ENCODE results near the gene GMIP.
"Not testable (repeated sequence)": the region's sequence is repeated elsewhere in the genome, so short reads cannot be mapped to it uniquely, and the experiment has no call there.

GMIP gene

DNA sequence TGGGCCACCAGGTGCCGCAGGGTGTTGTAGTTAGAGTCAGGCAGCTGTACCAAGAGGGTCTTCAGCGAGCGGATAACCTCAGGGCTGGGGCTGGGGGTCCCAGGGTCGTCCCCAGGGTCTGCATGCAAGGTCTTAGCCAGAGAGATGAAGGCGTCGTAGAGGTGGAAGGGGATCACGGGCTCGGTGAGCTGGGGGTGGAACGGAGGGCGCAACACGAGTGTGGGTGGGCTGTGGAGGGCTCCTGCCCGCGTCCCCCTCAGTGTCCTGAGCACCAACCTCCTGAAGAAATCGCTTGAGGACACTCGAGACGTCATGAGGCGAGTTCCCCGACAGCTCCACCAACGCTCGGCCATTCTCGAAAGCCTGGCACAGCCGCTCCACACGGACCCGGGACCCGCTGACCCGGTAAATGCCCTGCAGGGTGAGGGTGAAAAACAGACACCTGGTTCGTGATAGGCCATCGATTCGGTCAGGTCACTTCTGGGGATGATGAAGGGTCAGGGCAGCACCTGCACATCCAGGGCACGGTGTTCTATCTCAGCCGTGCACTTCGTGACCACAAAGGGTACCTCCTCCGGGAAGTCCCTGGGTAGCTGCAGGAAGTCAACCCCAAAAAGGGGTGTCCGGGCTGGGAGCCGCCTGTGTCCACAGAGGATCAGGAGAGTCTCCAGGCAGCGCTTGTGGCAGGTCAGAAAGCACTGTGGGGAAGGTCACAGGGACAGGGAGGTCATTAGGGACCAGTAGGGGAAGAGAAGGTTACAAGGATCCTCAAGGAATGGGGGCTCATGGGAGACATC is 8.7 kb downstream of the GMIP start:
- no peak for DNase-seq (ENCODE audit: low spot score)

DNA sequence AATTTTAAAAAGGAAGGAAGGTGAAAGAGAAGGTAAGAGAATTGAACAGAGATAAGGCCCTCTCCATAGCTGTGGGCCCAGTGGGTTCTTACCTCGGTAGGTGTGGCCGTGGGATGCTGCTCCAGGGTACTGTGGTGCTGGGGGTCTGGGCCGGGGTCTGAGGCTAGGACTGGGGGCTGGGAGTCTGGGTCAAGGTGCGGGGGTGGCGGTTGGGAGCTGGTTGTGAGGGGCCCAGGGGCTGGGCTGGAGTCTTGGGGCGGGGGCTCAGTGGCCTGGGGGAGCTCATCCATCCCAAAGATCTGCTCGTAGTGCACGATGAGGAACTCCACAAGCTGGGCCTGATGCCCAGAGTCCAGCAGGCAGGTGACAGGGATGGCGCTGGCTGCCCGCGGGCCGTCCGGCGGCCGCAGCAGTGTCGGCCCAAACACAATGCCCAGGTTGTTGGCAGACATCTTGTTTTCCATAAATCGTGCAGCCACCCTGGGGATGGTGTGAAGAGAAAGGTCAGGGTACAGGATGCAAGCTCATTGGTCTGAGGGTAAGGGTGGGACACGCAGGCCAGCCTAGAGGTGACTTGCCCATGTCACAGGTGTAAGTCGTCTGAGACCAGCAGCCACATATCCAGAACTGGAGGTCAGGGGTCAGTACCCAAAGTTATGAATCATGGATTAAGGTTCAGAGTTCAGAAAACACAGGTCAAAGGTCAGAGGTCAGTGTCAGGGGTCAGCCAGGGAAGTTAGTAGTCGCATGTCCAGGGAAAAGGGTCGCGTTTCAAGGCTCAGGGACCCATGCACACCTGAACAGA is 9.5 kb downstream of the GMIP start:
- DNase-seq (ENCODE audit: low spot score): no peak

DNA sequence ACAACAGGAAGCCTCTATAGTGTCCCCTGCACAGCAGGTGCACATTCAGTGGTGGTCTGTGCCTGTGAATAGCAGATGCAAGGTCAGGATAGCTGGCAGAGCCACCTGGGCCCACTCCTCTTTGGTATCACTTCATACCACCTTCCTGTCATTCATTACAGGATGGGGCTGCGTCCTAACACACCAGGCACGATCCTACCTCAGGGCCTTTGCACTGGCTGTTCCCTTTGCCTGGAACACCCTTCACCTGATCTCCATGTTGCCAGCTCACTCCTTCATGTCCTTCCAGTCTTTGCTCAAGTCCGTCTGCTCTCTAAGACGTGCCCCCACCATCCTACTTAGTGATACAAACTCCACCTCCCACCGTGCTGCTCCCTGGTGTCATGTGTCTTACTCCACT is 10.8 kb downstream of the GMIP start:
- no peak for DNase-seq (ENCODE audit: low spot score)

DNA sequence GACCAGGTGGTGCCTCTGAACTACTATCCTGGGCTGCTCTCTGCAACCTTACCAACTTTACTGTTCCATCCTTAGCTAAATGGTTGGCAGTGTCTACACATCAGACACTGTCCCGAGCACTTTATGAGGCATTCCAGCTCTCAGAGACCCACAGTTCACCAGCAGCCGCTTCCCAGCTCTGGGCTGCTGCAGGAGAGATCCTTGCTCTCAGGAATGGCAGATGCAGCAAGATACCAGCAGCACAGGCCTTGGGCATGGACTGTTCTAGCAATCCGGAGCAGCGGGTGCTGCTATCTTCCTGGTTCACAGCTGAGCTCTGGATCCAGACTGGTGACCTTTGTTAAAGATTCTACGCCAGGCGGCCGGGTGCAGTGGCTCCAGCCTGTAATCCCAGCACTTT is 12.1 kb downstream of the GMIP start:
- DNase-seq (ENCODE audit: low spot score): no peak

DNA sequence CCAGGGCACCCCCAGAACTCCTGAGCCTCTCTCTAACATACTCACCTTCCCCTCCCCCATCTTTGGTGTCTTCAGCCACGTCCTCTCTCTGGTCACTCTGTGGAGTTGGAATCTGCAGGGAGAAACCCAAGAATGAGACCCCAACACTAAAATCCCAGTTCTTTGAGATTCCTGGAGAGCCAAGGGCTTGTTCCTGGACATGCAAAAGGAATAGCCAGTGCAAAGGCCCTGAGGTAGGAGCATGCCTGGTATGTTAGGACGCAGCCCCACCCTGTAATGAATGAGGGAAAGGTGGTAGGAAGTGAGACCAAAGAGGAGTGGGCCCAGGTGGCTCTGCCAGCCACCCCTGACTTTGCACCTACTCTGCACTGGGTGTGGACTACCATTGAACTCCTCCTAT is 13.0 kb downstream of the GMIP start:
- DNase-seq (ENCODE audit: low spot score): no peak

DNA sequence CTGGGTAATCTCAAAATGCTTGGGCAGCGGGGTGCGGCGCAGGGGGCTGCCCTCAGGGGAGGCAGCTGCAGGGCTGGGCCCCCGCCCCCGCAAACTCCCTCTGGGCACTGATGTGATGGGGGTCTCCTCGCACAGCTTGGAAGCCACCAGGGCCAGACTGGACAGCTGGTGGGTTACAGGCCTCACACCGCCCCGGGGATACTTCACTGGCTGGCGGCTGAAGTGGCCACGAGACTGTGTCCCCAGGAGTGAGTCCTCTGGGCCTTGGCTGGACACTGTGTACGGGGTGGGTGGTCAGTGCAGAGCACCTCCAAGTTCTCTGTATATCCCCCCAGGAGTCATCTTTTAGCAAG is 13.4 kb downstream of the GMIP start:
- no peak for DNase-seq (ENCODE audit: low spot score)

DNA sequence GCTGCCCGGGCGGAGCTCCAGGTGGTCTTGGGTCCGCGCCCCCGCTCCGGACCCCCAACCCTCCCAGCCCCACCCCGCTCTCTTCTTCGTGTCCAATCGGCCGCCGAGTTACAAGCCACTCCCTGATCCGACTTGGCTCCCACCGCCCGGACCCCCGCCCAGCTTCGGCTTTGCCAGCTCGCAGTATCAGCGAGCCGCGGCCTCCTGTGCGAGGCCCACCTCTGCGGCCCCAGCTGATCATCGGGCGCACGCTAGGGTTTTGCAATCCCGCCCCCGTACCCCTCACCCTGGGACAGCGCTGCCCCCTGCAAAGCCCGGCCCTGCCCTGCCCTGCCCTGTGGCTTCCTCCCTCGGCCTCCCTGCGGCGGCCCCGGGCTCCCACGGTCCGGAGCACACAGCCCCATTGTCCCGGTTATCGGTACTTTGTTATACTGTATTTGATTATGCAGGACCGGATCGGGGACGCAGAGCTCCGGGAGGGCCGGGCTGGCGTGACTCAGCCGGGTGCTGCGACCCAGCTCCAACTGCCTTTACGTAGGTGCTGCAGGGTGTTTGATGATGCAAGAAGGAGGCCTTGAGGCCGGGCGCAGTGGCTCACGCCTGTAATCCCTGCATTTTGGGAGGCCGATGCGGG is 14.8 kb downstream of the GMIP start:
- DNase-seq (ENCODE audit: low spot score): peak; percentile 16

DNA sequence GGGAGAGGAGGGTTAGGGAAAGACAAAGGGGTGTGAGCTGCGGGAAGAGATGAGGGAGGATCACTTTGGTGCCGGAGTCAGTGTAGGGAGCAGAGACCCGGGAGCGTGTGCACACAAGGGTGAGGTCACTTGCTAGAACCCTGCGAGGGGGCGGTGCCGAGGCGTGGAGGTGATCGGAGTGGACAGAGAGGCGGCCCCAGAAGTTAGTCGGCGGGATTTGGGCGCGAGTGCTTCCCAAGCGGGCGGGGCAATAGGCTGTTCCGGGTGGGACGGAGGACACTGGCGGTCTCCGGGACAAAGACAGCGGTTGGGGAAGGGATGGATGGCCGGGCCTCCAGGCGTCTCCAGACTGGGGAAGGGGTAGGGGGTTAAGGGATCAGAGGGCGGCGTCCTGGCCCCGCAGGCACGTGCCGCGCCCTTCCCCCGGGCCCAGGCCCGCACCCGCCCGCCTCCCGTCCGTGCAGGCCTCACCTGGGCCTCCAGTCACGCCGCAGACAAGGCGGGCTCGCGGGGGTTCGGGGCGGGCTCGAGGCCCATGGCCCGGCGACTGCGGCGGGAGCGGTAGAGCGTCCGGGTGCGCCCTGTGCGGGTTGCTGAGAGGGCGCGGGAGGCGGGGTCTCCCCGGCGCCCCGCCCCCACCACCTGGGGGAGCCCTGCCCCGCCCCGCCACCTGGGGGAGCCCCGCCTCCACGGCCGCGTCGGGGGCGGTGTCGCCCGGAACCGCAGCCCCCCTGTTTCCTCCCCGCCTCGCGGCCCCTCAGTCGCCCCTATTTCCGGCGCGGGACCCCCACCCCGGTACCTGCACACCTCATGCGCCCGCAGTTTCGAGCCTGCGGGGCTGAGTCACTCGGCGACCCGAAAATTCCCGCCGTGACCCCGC is 15.6 kb downstream of the GMIP start, which contains the start of gene LPAR2:
Gene LPAR2 (minus strand): TSS at position 600 of the 880 bp plus-strand sequence. CDS start 945 bp downstream, outside the sequence.
- DNase-seq (ENCODE audit: low spot score): peak; percentile 57

DNA sequence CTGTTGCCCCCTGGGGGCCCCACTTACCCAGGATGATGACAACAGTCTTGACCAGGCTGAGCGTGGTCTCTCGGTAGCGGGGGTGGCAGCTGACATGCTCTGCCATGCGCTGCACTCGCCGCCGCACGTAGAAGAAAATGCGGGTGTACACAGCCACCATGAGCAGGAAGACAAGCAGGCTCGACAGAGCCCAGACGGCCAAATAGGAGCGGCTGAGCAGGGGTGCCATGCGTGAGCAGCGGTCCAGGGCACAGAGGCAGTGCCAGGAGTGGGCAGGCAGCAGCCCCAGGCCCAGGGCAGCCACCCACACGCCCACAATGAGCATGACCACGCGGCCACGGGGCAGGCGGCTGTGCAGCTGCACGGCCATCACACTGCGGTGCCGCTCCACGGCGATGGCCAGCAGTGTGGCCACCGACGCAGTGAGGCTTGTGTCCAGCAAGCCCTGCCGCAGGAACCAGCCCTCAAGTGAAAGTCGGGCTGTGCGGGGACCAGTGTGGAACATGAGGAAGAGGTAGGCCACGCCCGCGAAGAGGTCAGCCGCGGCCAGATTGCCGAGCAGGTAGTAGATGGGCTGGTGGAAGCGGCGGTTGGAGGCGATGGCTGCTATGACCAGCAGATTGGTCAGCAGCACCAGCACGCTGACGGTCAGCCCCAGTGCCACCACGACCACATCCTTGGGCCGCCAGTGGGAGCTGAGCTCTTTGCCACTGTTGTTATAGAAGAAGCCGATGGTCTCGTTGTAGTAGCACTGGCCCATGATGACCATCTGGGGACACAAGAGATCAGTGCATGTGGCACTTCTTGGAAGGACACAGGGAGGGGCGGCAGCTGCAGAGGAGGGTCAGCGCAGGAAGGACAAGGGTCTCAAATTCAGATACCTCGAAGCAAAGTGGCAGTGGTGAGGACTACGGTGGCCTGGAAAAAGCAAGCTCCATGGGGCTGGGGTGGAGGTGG is 16.7 kb downstream of the GMIP start:
- no peak for DNase-seq (ENCODE audit: low spot score)

DNA sequence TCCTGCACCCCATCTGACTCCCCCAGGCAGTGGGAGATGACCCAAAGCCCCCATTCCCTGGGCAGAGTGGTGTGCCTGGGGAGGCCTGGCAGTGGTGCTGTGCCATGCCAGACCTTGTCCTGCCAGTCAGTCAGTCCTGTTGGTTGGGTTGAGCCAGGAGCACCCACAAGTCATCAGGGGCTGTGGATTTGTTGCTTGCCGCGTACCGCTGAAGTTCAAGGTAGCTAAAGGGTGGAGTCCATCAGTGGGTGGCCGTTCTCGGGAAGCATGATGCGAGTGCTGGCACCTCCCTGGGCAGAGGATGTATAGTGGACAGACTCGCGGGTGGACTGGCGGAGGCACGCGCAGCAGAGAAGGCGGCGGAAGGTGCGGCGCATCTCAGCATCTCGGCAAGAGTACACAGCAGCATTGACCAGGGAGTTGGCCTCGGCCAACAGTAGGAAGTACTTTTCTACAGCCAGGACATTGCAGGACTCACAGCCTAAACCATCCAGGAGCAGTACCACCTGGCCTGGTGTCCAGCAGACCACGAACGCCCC is 19.4 kb downstream of the GMIP start:
- no peak for DNase-seq (ENCODE audit: low spot score)

DNA sequence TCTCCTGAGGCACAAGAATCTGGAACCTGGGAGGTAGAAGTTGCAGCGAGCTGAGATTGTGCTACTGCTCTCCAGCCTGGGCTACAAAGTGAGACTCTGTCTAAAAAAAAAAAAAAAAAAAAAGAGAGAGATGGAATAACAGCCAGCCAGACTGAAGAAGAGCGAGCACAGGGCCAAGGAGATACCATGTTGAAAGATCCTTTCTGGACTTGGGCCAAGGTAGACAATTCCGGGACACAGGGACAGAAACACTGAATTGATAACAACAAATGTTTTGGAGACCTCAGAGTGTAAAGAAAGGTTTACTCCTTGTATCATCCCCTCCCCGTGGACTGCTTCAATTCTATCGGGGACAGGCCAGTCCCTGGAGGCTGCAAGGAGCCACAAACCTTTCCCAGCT is 20.1 kb downstream of the GMIP start:
- DNase-seq (ENCODE audit: low spot score): no peak

DNA sequence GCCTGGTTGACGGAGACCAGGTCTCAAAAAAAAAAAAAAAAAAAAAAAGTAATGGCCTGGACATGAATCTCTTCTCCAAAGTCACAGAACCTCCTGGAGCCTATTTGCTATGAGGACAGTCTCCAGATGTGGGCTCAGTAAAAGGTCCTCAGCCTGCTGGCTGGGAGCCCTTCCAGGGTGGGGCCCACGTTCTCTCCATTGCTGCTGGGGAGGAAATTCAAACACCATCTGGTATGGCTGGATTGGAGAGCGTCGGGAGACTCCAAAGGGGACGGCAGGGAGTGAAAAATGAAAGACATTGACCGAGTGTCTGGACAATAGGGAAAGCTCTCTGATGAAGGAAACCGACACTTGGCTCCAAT is 23.6 kb downstream of the GMIP start:
- no peak for DNase-seq (ENCODE audit: low spot score)

DNA sequence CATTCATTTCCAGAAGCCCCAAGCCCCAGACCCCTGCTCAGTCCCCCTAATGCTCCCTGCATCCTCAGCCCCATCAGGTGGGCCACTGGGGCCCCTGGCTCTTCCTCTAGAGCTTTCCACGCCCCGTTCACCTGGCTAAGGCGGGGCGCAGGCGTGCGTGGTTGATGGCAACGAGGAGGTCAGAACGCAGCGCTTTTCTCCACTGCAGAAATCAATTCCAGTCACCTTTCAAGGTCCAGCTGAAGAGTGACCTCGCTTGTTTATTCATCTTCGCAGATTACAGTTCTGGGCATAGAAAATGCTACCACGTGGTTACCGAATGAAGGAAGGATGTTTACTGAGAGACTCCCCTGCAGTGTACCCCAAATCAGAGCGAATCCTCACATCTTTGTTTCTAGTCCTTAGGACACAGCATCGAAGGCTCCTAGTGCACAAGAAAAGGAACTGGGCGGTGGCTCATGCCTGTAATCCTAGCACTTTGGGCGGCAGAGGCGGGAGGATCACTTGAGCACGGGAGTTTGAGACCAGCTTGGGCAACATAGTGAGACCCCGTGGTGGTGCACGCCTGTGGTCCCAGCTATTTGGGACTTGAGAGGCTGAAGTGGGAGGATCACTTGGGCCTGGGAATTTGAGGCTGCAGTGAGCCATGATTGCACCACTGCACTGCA is 24.1 kb downstream of the GMIP start:
- DNase-seq (ENCODE audit: low spot score): no peak

DNA sequence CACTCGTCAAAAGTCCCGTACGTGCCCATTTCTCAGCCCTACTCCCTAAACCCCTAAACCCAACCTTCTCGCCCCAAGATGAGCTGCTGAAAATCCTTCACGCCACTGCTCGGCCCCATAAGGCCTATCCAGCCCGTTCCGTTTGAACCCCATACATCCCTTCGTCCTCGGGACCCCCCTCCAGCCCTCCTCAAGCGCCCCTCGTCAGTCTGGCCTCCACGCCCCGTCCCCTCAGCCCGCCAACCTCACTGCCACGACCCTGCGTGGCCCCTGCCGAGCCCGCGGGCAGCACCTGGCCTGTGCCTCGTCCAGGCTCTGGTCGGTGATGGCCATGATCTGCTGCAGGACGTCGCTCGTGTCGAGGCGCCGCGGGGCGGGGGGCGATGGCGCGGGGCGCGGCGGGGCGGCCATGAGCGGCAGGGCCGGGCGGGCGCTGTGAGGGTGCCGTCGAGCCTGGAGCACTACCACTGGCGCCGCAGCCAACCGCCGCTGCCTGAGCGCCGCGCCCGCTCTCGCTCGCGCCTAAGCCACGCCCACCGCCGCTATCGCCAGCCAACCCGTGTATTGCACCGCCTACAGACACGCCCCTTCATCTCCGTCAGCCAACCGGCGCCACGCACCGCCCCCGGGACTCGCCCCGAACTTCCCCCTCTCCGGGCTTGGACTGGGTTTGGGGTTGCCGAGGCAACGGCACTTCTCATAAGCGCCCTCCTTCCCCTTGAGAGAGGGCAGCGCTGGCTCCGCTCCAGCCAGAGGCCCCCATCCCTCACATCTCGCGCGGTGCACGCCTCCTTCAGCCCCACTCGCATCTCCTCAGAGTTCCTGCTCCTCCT is 25.0 kb downstream of the GMIP start, which contains the start of gene PBX4:
Gene PBX4 (minus strand): TSS at position 469 of the 833 bp plus-strand sequence. CDS start 58 bp downstream, at position 411.
- DNase-seq (ENCODE audit: low spot score): peak; percentile 99

DNA sequence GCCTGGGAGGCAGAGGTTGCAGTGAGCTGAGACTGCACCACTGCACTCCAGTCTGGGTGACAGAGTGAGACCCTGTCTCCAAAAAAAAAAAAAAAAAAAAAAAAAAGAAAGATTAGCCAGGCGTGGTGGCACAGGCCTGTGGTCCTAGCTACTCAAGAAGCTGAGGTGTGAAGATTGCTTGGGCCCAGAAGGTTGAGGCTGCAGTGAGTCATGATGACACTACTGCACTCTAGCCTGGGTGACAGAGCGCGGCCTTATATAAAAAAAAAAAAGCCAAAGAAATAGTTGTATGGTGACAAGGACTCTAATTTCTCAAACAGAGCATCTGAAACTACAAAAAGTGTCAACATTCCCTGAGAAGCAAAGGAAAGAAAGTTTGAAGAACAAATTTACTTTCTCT is 28.4 kb downstream of the GMIP start:
- peak; percentile 43 for DNase-seq (ENCODE audit: low spot score)

DNA sequence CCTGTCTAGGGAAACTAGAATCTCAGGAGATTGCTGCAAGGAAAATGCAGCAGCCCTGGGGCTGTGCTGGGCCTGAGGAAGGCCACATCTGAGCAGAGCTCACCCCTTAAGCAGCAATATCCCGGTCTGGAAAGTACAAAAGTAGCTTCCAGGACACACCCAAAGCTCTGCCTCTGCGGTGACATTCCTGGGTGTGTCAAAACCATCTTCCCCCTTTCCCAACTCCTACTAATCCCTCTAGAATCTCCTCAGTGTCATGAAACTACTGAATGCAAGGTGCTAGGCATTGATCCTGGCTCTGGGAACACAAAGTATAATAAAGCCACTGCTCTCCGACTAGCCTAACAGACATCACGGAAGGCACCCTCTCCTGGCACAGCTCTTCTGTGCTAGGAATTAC is 30.0 kb downstream of the GMIP start:
- no peak for DNase-seq (ENCODE audit: low spot score)

DNA sequence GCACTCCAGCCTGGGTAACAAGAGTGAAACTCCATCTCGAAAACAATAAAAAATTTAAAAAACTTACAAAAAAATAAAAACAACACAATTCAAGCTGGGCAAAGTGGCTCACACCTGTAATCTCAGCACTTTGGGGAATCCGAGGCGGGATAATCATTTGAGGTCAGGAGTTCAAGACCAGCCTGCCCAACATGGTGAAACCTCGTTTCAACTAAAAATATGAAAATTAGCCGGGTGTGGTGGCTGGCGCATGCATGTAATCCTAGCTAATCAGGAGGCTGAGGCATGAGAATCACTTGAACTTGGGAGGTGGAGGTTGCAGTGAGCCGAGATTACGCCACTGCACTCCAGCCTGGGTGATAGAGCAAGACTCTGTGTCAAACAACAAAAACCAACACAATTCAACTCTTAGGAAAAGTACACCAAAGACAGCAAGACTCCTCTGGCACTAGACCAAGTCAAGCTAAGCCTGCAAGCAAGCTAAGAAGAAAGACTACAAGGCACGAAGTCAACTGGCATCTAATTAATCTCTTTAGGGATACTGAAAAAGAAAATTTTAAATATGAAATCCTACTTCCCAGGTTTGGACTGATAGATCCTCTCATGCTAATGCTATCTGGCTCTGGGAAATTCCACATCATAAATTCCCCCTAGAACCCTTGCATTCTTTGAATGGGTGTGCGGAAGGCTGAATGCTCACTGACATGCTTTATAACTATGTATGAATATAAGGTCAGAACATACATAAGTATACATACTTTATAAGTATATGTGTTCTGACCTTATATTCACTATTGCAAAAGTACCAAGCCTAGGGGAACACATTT is 32.9 kb downstream of the GMIP start:
- DNase-seq (ENCODE audit: low spot score): no peak

DNA sequence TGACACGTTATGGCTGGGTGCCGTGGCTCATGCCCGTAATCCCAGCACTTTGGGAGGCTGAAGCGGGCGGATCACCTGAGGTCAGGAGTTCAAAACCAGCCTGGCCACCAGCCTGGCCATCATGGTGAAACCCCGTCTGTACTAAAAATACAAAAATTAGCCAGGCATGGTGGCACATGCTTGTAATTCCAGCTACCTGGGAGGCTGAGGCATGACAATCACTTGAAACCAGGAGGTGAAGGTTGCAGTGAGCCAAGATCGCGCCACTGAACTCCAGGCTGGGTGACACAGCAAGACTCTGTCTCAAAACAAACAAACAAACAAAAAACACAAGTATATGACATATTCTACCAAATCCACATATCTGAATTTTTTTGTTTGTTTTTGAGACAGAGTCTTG is 36.8 kb downstream of the GMIP start:
- DNase-seq (ENCODE audit: low spot score): not testable (repeated sequence)
